Activated T-cell treated with anti-CD3 and anti-CD28 coated beads, Interleukin-2, amount 50 U/mL, for 72 hours (primary cell): ENCODE measurements around the gene RP2. TPM values are rescaled to one million over a fixed set of nuclear protein-coding genes. Genes with fewer than 3 reads are reported as not detected.

Experiments used
- ATAC-seq, 2 donors: fragments of 150-1000 bp; cut with Tn5 transposase; replicated peaks in 1 of 2; 2 replicates each; pipeline ENCODE4 v1.10.0; 2021; ENCODE audit warnings: moderate library complexity in 2 of 2, mild to moderate bottlenecking in 1 of 2
- DNase-seq, 2 donors: peaks; one replicate each; pipeline ENCODE4 v3.0.0; 2021 to 2022; ENCODE audit warnings: mixed read lengths in 1 of 2
- H3K27ac Mint-ChIP-seq: one replicate; pipeline ENCODE4 v1.8.0; 2022; ENCODE audit warnings: mild to moderate bottlenecking, moderate library complexity, mixed read lengths
- H3K27me3 Mint-ChIP-seq: one replicate; pipeline ENCODE4 v1.8.0; 2022; ENCODE audit warnings: low read depth, mixed read lengths
- H3K36me3 Mint-ChIP-seq, 2 donors: one replicate each; pipeline ENCODE4 v1.8.0; 2022; ENCODE audit warnings: mixed read lengths in 2 of 2, mild to moderate bottlenecking in 1 of 2; ENCODE audit not compliant: insufficient read depth in 2 of 2
- H3K4me1 Mint-ChIP-seq: one replicate; pipeline ENCODE4 v1.8.0; 2022; ENCODE audit warnings: low read depth, mixed read lengths
- H3K4me3 Mint-ChIP-seq, 2 donors: one replicate each; pipeline ENCODE4 v1.8.0; 2022; ENCODE audit warnings: mild to moderate bottlenecking in 2 of 2, mixed read lengths in 2 of 2, moderate library complexity in 2 of 2
- H3K9me3 Mint-ChIP-seq, 2 donors: one replicate each; pipeline ENCODE4 v1.8.0; 2022; ENCODE audit warnings: mixed read lengths in 2 of 2
- total RNA-seq, 2 donors: library from RNA; stranded (reverse); gene quantifications; one replicate each; pipeline ENCODE4 v1.2.3, GENCODE V29; 2022

Gene RP2
- total RNA-seq, 2 donors from 2014 or later: 4.9 to 5.4 TPM

- ATAC-seq (no peak), DNase-seq (no peak)
- Mint-ChIP-seq H3K4me1 (no peaks in the 10 kb centered on the region), H3K27me3 (no peaks in the 10 kb centered on the region), H3K27ac (no peak overlapping the region), H3K4me3 (no peak overlapping the region), H3K36me3 (peaks cover 0 to 2% of the 10 kb centered on the region in 2 donors), H3K9me3 (peaks cover 0 to 3% of the 10 kb centered on the region in 2 donors)
These were observed 16.3 kb upstream of the RP2 start for GRCh38 chrX:46820391-46821100.

GRCh38 chrX:46823481-46823880, 13.4 kb upstream of the RP2 start:
- no peak for DNase-seq
- no peak for ATAC-seq
- H3K9me3 Mint-ChIP-seq: peaks cover 0 to 3% of the 10 kb centered on the region in 2 donors

GRCh38 chrX:46831765-46832327, 5.0 kb upstream of the RP2 start:
- Mint-ChIP-seq H3K27me3 (peaks cover 3% of the 10 kb centered on the region), H3K9me3 (no peaks in the 10 kb centered on the region), H3K4me3 (no peak overlapping the region), H3K27ac (no peak overlapping the region), H3K4me1 (peaks cover 5% of the 10 kb centered on the region), H3K36me3 (peaks cover under 1 to 2% of the 10 kb centered on the region in 2 donors)
- DNase-seq: peak; percentile 5
- peak in 1 of 2 donors; percentile 60 for ATAC-seq

More at GRCh38 chrX:46823481-46823880, 13.4 kb upstream of the RP2 start:
- Mint-ChIP-seq H3K4me1 (no peaks in the 10 kb centered on the region), H3K4me3 (no peak overlapping the region), H3K36me3 (peaks cover 0 to 2% of the 10 kb centered on the region in 2 donors), H3K27me3 (peaks cover 12% of the 10 kb centered on the region), H3K27ac (no peak overlapping the region)

GRCh38 chrX:46837558-46838485, 979 bp downstream of the RP2 start:
- Mint-ChIP-seq H3K27me3 (no peaks in the 10 kb centered on the region), H3K9me3 (no peaks in the 10 kb centered on the region), H3K4me3 (peak overlapping the region; percentile 94 to 98), H3K27ac (peak overlapping the region; percentile 89), H3K36me3 (peaks cover 2 to 3% of the 10 kb centered on the region in 2 donors), H3K4me1 (peaks cover 5% of the 10 kb centered on the region)
- peak in 1 of 2 donors; percentile 2 for DNase-seq
- ATAC-seq: peak; percentile 44 to 46

GRCh38 chrX:46838486-46838870, 1.6 kb downstream of the RP2 start:
- DNase-seq (no peak), ATAC-seq (no peak)
- peak overlapping the region; percentile 94 to 98 for H3K4me3 Mint-ChIP-seq
- H3K9me3 Mint-ChIP-seq: no peaks in the 10 kb centered on the region
- H3K36me3 Mint-ChIP-seq: peaks cover 2 to 3% of the 10 kb centered on the region in 2 donors
- no peak overlapping the region for H3K27ac Mint-ChIP-seq
- peaks cover 5% of the 10 kb centered on the region for H3K4me1 Mint-ChIP-seq
- H3K27me3 Mint-ChIP-seq: no peaks in the 10 kb centered on the region

GRCh38 chrX:46838974-46839480, 2.2 kb downstream of the RP2 start:
- Mint-ChIP-seq H3K9me3 (no peaks in the 10 kb centered on the region), H3K27ac (no peak overlapping the region), H3K4me1 (peaks cover 5% of the 10 kb centered on the region), H3K36me3 (peaks cover 2 to 3% of the 10 kb centered on the region in 2 donors), H3K27me3 (no peaks in the 10 kb centered on the region), H3K4me3 (peak overlapping the region; percentile 94 to 98)
- DNase-seq (no peak), ATAC-seq (no peak)

- no peaks in the 10 kb centered on the region for H3K27me3 Mint-ChIP-seq
- H3K4me1 Mint-ChIP-seq: peaks cover 3% of the 10 kb centered on the region
- H3K9me3 Mint-ChIP-seq: no peaks in the 10 kb centered on the region
- H3K4me3 Mint-ChIP-seq: no peak overlapping the region
- ATAC-seq (no peak), DNase-seq (no peak)
- H3K36me3 Mint-ChIP-seq: peaks cover 2 to 3% of the 10 kb centered on the region in 2 donors
- H3K27ac Mint-ChIP-seq: no peak overlapping the region
These were observed 4.1 kb downstream of the RP2 start for GRCh38 chrX:46840946-46841345.

GRCh38 chrX:46841346-46841745, 4.5 kb downstream of the RP2 start:
- no peaks in the 10 kb centered on the region for H3K27me3 Mint-ChIP-seq
- ATAC-seq (no peak), DNase-seq (no peak)
- H3K36me3 Mint-ChIP-seq: peaks cover 2 to 3% of the 10 kb centered on the region in 2 donors
- no peak overlapping the region for H3K27ac Mint-ChIP-seq
- no peaks in the 10 kb centered on the region for H3K9me3 Mint-ChIP-seq
- no peak overlapping the region for H3K4me3 Mint-ChIP-seq
- H3K4me1 Mint-ChIP-seq: no peaks in the 10 kb centered on the region

GRCh38 chrX:46844913-46845312, 8.1 kb downstream of the RP2 start:
- H3K36me3 Mint-ChIP-seq: no peaks in the 10 kb centered on the region
- H3K27ac Mint-ChIP-seq: no peak overlapping the region
- ATAC-seq (no peak), DNase-seq (no peak)
- H3K4me1 Mint-ChIP-seq: no peaks in the 10 kb centered on the region
- H3K4me3 Mint-ChIP-seq: no peak overlapping the region
- H3K9me3 Mint-ChIP-seq: no peaks in the 10 kb centered on the region
- no peaks in the 10 kb centered on the region for H3K27me3 Mint-ChIP-seq

GRCh38 chrX:46849933-46850332, 13.1 kb downstream of the RP2 start:
- H3K4me3 Mint-ChIP-seq: no peak overlapping the region
- H3K9me3 Mint-ChIP-seq: no peaks in the 10 kb centered on the region
- DNase-seq: no peak
- H3K27ac Mint-ChIP-seq: no peak overlapping the region
- H3K4me1 Mint-ChIP-seq: no peaks in the 10 kb centered on the region
- ATAC-seq: no peak
- H3K27me3 Mint-ChIP-seq: no peaks in the 10 kb centered on the region
- H3K36me3 Mint-ChIP-seq: peaks cover 2 to 3% of the 10 kb centered on the region in 2 donors

GRCh38 chrX:46850771-46851170, 13.9 kb downstream of the RP2 start:
- no peak overlapping the region for H3K27ac Mint-ChIP-seq

GRCh38 chrX:46856483-46856882, 19.6 kb downstream of the RP2 start:
- ATAC-seq (no peak), DNase-seq (no peak)
- Mint-ChIP-seq H3K27me3 (no peaks in the 10 kb centered on the region), H3K4me1 (no peaks in the 10 kb centered on the region), H3K4me3 (no peak overlapping the region), H3K36me3 (peaks cover 0 to 2% of the 10 kb centered on the region in 2 donors), H3K27ac (no peak overlapping the region), H3K9me3 (no peaks in the 10 kb centered on the region)

More at GRCh38 chrX:46850771-46851170, 13.9 kb downstream of the RP2 start:
- DNase-seq (no peak), ATAC-seq (no peak)
- H3K36me3 Mint-ChIP-seq: peaks cover 2 to 3% of the 10 kb centered on the region in 2 donors
- H3K4me3 Mint-ChIP-seq: no peak overlapping the region
- no peaks in the 10 kb centered on the region for H3K4me1 Mint-ChIP-seq
- H3K27me3 Mint-ChIP-seq: no peaks in the 10 kb centered on the region
- no peaks in the 10 kb centered on the region for H3K9me3 Mint-ChIP-seq

- Mint-ChIP-seq H3K27ac (no peak overlapping the region), H3K27me3 (no peaks in the 10 kb centered on the region)
These were observed 23.7 kb downstream of the RP2 start for GRCh38 chrX:46860557-46860956.

More at GRCh38 chrX:46860557-46860956, 23.7 kb downstream of the RP2 start:
- H3K4me1 Mint-ChIP-seq: no peaks in the 10 kb centered on the region
- ATAC-seq (no peak), DNase-seq (no peak)
- H3K9me3 Mint-ChIP-seq: no peaks in the 10 kb centered on the region
- H3K36me3 Mint-ChIP-seq: peaks cover 0 to 2% of the 10 kb centered on the region in 2 donors
- no peak overlapping the region for H3K4me3 Mint-ChIP-seq
